Caco-2 (cell line): ENCODE measurements around the gene HOXA5. TPM values are rescaled to one million over a fixed set of nuclear protein-coding genes. Genes with fewer than 3 reads are reported as not detected.

Experiments used
- BruUV-seq: library from RNA; stranded (reverse); fragments of 400-500 nt; replicated peaks from 2 replicates; lab custom pipeline; 2021; lab: Mats Ljungman, UMichigan
- CTCF ChIA-PET: fragments of 300-600 bp; sonication (Branson Sonifier 250); formaldehyde crosslinking; loops from one replicate; lab custom pipeline; 2022; ENCODE audit warnings: antibody characterized with exemption; lab: Charles Lee
- POLR2A ChIA-PET: fragments of 300-600 bp; sonication (Branson Sonifier 250); formaldehyde crosslinking; loops from one replicate; lab custom pipeline; 2022; ENCODE audit warnings: antibody characterized with exemption; lab: Charles Lee
- DNase-seq, 2 experiments: peaks; one replicate each; pipeline versions ENCODE4 v3.0.0 to v3.0.0-alpha.2; 2020 to 2022
- H3K27me3 ChIP-seq: replicated peaks from 2 replicates; pipeline ENCODE4 v1.6.0; 2011; ENCODE audit warnings: low read length; ENCODE audit not compliant: control insufficient read depth, insufficient read depth
- H3K36me3 ChIP-seq: 2 replicates; pipeline ENCODE4 v1.5.1; 2011; ENCODE audit warnings: low read length; ENCODE audit not compliant: control insufficient read depth, insufficient read depth
- H3K4me1 ChIP-seq: fragments of 250-450 bp; sonication (Bioruptor Pico); 2 replicates; pipeline ENCODE4 v1.5.1; 2020; ENCODE audit warnings: mild to moderate bottlenecking
- H3K4me3 ChIP-seq: 2 replicates; pipeline ENCODE4 v1.5.1; 2011; ENCODE audit warnings: low read depth, mild to moderate bottlenecking, control low read depth, low read length
- H3K9me3 ChIP-seq: fragments of 250-450 bp; sonication (Bioruptor Pico); 2 replicates; pipeline ENCODE4 v1.5.1; 2020; ENCODE audit warnings: mild to moderate bottlenecking, moderate library complexity
- H3K27ac Mint-ChIP-seq: one replicate; pipeline ENCODE4 v1.8.0; 2022; ENCODE audit warnings: mixed read lengths; ENCODE audit not compliant: unreplicated experiment
- H3K27me3 Mint-ChIP-seq: one replicate; pipeline ENCODE4 v1.8.0; 2022; ENCODE audit warnings: mixed read lengths; ENCODE audit not compliant: insufficient read depth, unreplicated experiment
- H3K36me3 Mint-ChIP-seq: one replicate; pipeline ENCODE4 v1.8.0; 2022; ENCODE audit warnings: mild to moderate bottlenecking, mixed read lengths; ENCODE audit not compliant: insufficient read depth, unreplicated experiment
- H3K4me1 Mint-ChIP-seq: one replicate; pipeline ENCODE4 v1.8.0; 2022; ENCODE audit warnings: low read depth, mixed read lengths; ENCODE audit not compliant: unreplicated experiment
- H3K4me3 Mint-ChIP-seq: one replicate; pipeline ENCODE4 v1.8.0; 2022; ENCODE audit warnings: mild to moderate bottlenecking, moderate library complexity, mixed read lengths; ENCODE audit not compliant: unreplicated experiment
- H3K9me3 Mint-ChIP-seq: one replicate; pipeline ENCODE4 v1.8.0; 2022; ENCODE audit warnings: mixed read lengths; ENCODE audit not compliant: unreplicated experiment
- intact Hi-C: fragments of 100-400 bp; cut with micrococcal nuclease; formaldehyde crosslinking; loops from one replicate; pipeline ENCODE4 v1.10.0; 2022; ENCODE audit not compliant: unreplicated experiment
- total RNA-seq: library from RNA; stranded (reverse); gene quantifications from 2 replicates; pipeline ENCODE4 v1.2.3, GENCODE V29; 2022
- TF ChIP-seq, protein P1 (sequence below), 2 experiments: fragments of 200-600 bp in 1 of 2; IDR thresholded peaks; 1 replicate in 1 of 2; 2 replicates in 1 of 2; pipeline versions ENCODE4 v1.5.1 to v1.8.0; 2011 to 2022; ENCODE audit warnings: antibody characterized with exemption in 1 of 2, control low read depth in 1 of 2, inconsistent platforms in 1 of 2, low read depth in 1 of 2, low read length in 1 of 2, mild to moderate bottlenecking in 1 of 2, moderate library complexity in 1 of 2; ENCODE audit not compliant: insufficient read depth in 1 of 2, severe bottlenecking in 1 of 2, unreplicated experiment in 1 of 2

Gene HOXA5
- total RNA-seq, 1 experiment from 2014 or later: 4.9 TPM

GRCh38 chr7:27144781-27145164 is 1.3 kb upstream of the HOXA5 start:
- no peak overlapping the region for H3K4me3 ChIP-seq
- Mint-ChIP-seq H3K36me3 (peaks cover 11% of the 10 kb centered on the region), H3K9me3 (no peaks in the 10 kb centered on the region), H3K27me3 (no peaks in the 10 kb centered on the region), H3K27ac (no peak overlapping the region), H3K4me1 (no peaks in the 10 kb centered on the region), H3K4me3 (no peak overlapping the region)
- BruUV-seq: no TSS peak
- no peaks in the 10 kb centered on the region for H3K27me3 ChIP-seq
- peaks cover 24% of the 10 kb centered on the region for H3K4me1 ChIP-seq
- intact Hi-C loops: no loop called here
- no peaks in the 10 kb centered on the region for H3K9me3 ChIP-seq
- H3K36me3 ChIP-seq: no peaks in the 10 kb centered on the region; the same call in 1 of the 2 replicates
- DNase-seq: peak in 1 of 2 experiments; percentile 26
- ChIA-PET CTCF (no interaction called here), POLR2A (no interaction called here)
- TF ChIP-seq, protein P1, sequence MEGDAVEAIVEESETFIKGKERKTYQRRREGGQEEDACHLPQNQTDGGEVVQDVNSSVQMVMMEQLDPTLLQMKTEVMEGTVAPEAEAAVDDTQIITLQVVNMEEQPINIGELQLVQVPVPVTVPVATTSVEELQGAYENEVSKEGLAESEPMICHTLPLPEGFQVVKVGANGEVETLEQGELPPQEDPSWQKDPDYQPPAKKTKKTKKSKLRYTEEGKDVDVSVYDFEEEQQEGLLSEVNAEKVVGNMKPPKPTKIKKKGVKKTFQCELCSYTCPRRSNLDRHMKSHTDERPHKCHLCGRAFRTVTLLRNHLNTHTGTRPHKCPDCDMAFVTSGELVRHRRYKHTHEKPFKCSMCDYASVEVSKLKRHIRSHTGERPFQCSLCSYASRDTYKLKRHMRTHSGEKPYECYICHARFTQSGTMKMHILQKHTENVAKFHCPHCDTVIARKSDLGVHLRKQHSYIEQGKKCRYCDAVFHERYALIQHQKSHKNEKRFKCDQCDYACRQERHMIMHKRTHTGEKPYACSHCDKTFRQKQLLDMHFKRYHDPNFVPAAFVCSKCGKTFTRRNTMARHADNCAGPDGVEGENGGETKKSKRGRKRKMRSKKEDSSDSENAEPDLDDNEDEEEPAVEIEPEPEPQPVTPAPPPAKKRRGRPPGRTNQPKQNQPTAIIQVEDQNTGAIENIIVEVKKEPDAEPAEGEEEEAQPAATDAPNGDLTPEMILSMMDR (IDR thresholded peaks at IDR 0.05; ENCODE audit: insufficient read depth in 1 of 2, low read depth in 1 of 2, low read length in 1 of 2, severe bottlenecking in 1 of 2, unreplicated experiment in 1 of 2): no peak

GRCh38 chr7:27143950-27144780 is 684 bp upstream of the HOXA5 start:
- no TSS peak for BruUV-seq
- no peaks in the 10 kb centered on the region for H3K27me3 Mint-ChIP-seq
- intact Hi-C loops: no loop called here
- H3K36me3 ChIP-seq: no peaks in the 10 kb centered on the region; the same call in 1 of the 2 replicates
- peaks cover 18% of the 10 kb centered on the region for H3K4me1 ChIP-seq
- ChIA-PET POLR2A (interaction anchor here (0.6 to 1.1 kb wide), 2 partner anchors 22 to 282 kb away, joined by 3 to 5 read pairs; no protein-coding TSS in a partner anchor), CTCF (interaction anchor here (0.6 to 1.5 kb wide), 6 partner anchors 29 to 775 kb away, joined by 3 to 4 read pairs (median 3); partner anchors contain the start of gene SKAP2)
- no peaks in the 10 kb centered on the region for H3K9me3 ChIP-seq
- H3K27ac Mint-ChIP-seq: no peak overlapping the region
- TF ChIP-seq, protein P1 (IDR thresholded peaks at IDR 0.05; ENCODE audit: insufficient read depth in 1 of 2, low read depth in 1 of 2, low read length in 1 of 2, severe bottlenecking in 1 of 2, unreplicated experiment in 1 of 2): no peak
- peaks cover 11% of the 10 kb centered on the region for H3K36me3 Mint-ChIP-seq
- H3K4me1 Mint-ChIP-seq: no peaks in the 10 kb centered on the region
- no peak for DNase-seq
- no peak overlapping the region; the same call in 1 of the 2 replicates for H3K4me3 ChIP-seq
- H3K27me3 ChIP-seq: no peaks in the 10 kb centered on the region
- peak overlapping the region; percentile 78 for H3K4me3 Mint-ChIP-seq
- no peaks in the 10 kb centered on the region for H3K9me3 Mint-ChIP-seq

- Histone ChIP-seq H3K27me3 (no peaks in the 10 kb centered on the region), H3K36me3 (no peaks in the 10 kb centered on the region; the same call in 1 of the 2 replicates), H3K4me1 (0 out of 2 replicates have a peak, but pooled peaks cover 6% of the 10 kb centered on the region), H3K9me3 (no peaks in the 10 kb centered on the region), H3K4me3 (peak overlapping the region; percentile 57)
- no peaks in the 10 kb centered on the region for H3K27me3 Mint-ChIP-seq
- H3K36me3 Mint-ChIP-seq: peaks cover 11% of the 10 kb centered on the region
- H3K4me3 Mint-ChIP-seq: peak overlapping the region; percentile 78
- DNase-seq: peak in 1 of 2 experiments; percentile 7
- ChIA-PET CTCF (interaction anchor here (0.6 to 1.5 kb wide), 3 partner anchors 105 to 289 kb away, joined by 3 to 4 read pairs (median 4); partner anchors contain the start of gene SKAP2), POLR2A (interaction anchor here (1.1 kb wide), 1 partner anchor 21 kb away, joined by 3 read pairs; no protein-coding TSS in a partner anchor)
- TF ChIP-seq, protein P1 (IDR thresholded peaks at IDR 0.05; ENCODE audit: insufficient read depth in 1 of 2, low read depth in 1 of 2, low read length in 1 of 2, severe bottlenecking in 1 of 2, unreplicated experiment in 1 of 2): no peak
- BruUV-seq: no TSS peak
- peak overlapping the region; percentile 13 for H3K27ac Mint-ChIP-seq
- no peaks in the 10 kb centered on the region for H3K9me3 Mint-ChIP-seq
- no peaks in the 10 kb centered on the region for H3K4me1 Mint-ChIP-seq
- intact Hi-C loops: no loop called here
Observed at GRCh38 chr7:27142580-27143022, 880 bp downstream of the HOXA5 start.
